Right cardiac atrium (tissue), 5 donors: ENCODE results near the gene POLDIP2. TPM values are rescaled to one million over a fixed set of nuclear protein-coding genes. Genes with fewer than 3 reads are reported as not detected.

Experiments used
- ATAC-seq, 2 donors: fragments of 200-7000 bp; cut with Tn5 transposase; one replicate each; pipeline versions ENCODE4 v1.8.0 to v1.9.1; 2020; ENCODE audit warnings: moderate library complexity in 2 of 2, mild to moderate bottlenecking in 1 of 2
- DNase-seq, 3 donors: peaks; one replicate each; pipeline ENCODE4 v3.0.0-alpha.2; 2020
- H3K27ac ChIP-seq: one replicate; pipeline ENCODE4 v1.5.1; 2013; ENCODE audit warnings: mild to moderate bottlenecking, low read length, control low read depth, moderate library complexity
- H3K27me3 ChIP-seq: one replicate; pipeline ENCODE4 v1.6.1; 2013; ENCODE audit not compliant: control insufficient read depth, insufficient read depth
- H3K4me1 ChIP-seq: one replicate; pipeline ENCODE4 v1.6.1; 2013; ENCODE audit warnings: low read length; ENCODE audit not compliant: control insufficient read depth, insufficient read depth
- H3K4me3 ChIP-seq: one replicate; pipeline ENCODE4 v1.5.1; 2013; ENCODE audit warnings: low read length, control low read depth
- H3K9me3 ChIP-seq: one replicate; pipeline ENCODE4 v1.6.1; 2013; ENCODE audit warnings: low read length; ENCODE audit not compliant: control insufficient read depth
- WGBS: extraction: QIAGEN DNeasy Blood & Tissue Kit; methylation state at CpG from one replicate; pipeline ENCODE4 v1.1.7; 2013; 5-methylcytosine and 5-hydroxymethylcytosine counted together
- intact Hi-C, 4 donors: fragments of 100-400 bp; cut with DNase I; formaldehyde crosslinking; loops; one replicate each; pipeline versions ENCODE4 v1.11.0 to v1.14.0; 2022 to 2023
- polyA plus RNA-seq: library from polyadenylated mRNA; stranded (reverse); fragments of 200-250 nt; gene quantifications from one replicate; pipeline ENCODE4 v1.2.3, GENCODE V29; 2013
- total RNA-seq, 4 donors: library from RNA; stranded (reverse); fragmentation: NEBNext Ultra II Directional; extraction: Animal tissue kit (Norgen Biotek cat#: 25700); gene quantifications; one replicate each; pipeline ENCODE4 v1.2.1, GENCODE V29; 2021
- donor health status: healthy with polysubstance abuse.
- donor health status: DM: no; HTN: yes; CAD: no.
- donor health status: DM: no; HTN: no; CAD: no.
- donor health status: DM: no; HTN: yes; CAD: no; lungs with severe emphysema.
- donor health status: DM: yes; HTN: yes; CAD: no.

Gene POLDIP2
- total and polyA plus RNA-seq, 5 donors = 95.6 to 99.8 (median 98.3) TPM

DNA sequence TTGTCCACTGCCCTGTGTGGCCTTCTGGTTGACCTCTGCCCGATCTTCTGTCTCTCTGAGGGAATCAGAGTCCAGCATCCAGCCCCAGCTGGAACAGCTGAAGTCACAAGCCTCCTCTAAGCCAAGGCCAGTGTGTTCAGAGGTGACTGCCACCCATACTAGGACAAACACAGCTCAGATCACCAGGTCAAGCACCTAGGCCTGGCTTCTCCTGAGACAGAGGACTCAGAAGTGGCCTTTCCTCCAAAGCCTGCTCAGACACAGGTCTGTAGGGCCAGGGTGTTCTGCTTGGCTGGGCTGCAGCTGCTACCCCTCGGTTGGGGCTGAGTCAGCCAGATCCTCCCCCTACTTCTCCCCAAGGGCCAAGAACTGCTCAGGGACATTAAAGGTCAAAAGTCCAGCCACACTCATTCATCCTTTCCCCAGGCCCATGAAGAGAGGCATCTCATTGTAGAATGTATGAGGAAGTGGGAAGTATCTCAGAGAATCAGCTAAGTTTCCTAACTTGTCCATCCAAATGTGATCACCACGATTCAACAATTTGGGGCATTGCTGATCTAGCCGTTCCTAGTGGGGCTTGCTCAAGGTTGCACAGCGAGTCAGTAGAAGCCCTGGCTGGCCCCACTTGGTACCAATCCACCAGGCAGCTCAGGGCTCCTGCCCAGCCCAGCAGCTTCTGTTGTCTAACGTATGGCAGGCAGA lies 41.1 kb upstream of the POLDIP2 start:
- Histone ChIP-seq H3K4me3 (no peak overlapping the region), H3K4me1 (no peaks in the 10 kb centered on the region), H3K9me3 (no peaks in the 10 kb centered on the region), H3K27me3 (no peaks in the 10 kb centered on the region), H3K27ac (no peak overlapping the region)
- intact Hi-C loops = no loop called here
- ATAC-seq = peak in 1 of 2 donors; percentile 14
- DNase-seq = no peak
- WGBS = 66% methylated on average over 6 of the region's 6 CpGs

DNA sequence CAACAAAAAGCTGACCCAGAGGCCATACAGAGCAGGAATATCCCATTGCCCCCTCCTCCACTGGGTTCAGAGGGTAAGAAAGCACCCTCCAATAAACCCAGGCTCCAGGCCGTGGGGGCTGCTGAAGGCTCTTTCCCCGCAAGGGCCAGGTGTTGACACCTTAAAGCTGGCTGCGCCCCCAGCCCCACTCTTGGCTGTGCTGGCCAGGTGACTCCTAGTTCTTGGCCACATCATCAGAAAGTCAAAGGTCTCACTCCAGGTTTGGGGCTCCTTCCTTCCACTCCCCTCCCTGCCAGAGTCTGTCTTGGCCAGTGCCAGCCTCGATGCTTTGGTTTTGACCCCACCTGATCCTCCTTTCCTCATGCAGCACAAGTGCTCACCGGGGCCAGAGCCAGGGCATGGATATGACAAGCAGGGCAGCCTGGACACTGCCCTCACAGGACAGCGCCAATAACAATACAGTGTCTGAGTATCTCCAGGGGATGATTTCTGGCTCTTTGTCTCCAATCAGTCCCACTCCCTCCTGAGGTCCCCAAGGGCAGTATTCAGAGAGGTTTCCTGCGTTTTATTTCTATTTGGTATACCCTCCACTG lies 40.5 kb upstream of the POLDIP2 start:
- Histone ChIP-seq H3K4me3 (no peak overlapping the region), H3K27me3 (no peaks in the 10 kb centered on the region), H3K27ac (no peak overlapping the region), H3K9me3 (no peaks in the 10 kb centered on the region), H3K4me1 (no peaks in the 10 kb centered on the region)
- intact Hi-C loops = no loop called here
- DNase-seq (no peak), ATAC-seq (no peak)
- WGBS = 70% methylated on average over 7 of the region's 7 CpGs

GRCh38 chr17:28397275-28397674 lies 39.9 kb upstream of the POLDIP2 start:
- Histone ChIP-seq H3K9me3 (no peaks in the 10 kb centered on the region), H3K4me1 (no peaks in the 10 kb centered on the region), H3K4me3 (no peak overlapping the region), H3K27ac (no peak overlapping the region), H3K27me3 (no peaks in the 10 kb centered on the region)
- ATAC-seq (no peak), DNase-seq (no peak)
- 99% methylated on average over 3 of the region's 3 CpGs for WGBS
- intact Hi-C loops = no loop called here

DNA sequence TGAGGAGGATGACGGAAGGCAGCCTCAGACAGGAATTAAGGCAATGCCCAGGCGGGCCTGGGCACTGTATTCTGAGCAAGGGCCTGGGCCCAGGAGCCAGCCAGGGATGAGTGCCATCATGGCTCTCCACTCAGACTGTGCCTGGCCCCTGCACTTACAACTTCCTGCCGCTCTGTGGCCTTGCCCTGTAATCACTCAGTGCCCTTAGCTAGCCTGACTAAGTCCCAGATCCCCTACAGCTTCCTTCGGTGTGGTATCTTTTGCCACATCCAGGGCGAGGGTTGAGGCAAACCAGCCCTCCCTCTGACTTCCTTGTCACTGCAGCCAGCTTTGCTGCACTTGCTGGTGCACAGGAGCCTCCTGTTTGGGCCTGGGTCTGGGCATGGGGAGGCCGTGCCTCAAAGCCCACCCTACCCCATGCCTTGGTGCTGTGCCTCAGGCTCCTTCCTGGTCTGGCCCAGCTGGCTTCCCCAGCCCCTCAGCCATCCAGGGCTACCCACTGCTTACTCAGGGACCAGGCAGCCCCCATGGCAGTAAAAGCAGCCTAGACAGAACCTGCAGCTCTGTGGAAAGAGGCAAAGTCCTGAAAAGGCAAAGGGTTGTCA lies 39.4 kb upstream of the POLDIP2 start:
- 75% methylated on average over 6 of the region's 6 CpGs for WGBS
- Histone ChIP-seq H3K4me3 (no peak overlapping the region), H3K4me1 (no peaks in the 10 kb centered on the region), H3K27ac (no peak overlapping the region), H3K27me3 (no peaks in the 10 kb centered on the region), H3K9me3 (no peaks in the 10 kb centered on the region)
- DNase-seq (no peak), ATAC-seq (peak in 1 of 2 donors; percentile 7)
- intact Hi-C loops = no loop called here

DNA sequence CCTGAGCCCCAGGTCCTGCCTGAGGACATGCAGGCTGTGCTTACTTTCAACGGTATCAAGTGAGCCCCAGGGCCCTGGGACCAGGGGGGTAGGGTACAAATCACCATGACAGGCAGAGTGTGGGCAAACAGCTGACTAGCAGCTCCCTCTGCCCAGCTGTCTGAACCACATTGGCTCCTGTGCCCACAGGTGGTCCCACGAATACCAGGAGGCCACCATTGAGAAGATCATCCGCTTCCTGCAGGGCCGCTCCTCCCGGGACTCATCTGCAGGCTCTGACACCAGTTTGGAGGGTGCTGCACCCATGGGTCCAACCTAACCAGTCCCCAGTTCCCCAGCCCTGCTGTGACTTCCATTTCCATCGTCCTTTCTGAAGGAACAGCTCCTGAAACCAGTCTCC lies 38.6 kb upstream of the POLDIP2 start:
- Histone ChIP-seq H3K4me1 (no peaks in the 10 kb centered on the region), H3K27ac (no peak overlapping the region), H3K27me3 (no peaks in the 10 kb centered on the region), H3K4me3 (no peak overlapping the region), H3K9me3 (no peaks in the 10 kb centered on the region)
- peak; percentile 5 to 8 for ATAC-seq
- intact Hi-C loops = no loop called here
- WGBS = 91% methylated on average over 6 of the region's 6 CpGs
- no peak for DNase-seq

DNA sequence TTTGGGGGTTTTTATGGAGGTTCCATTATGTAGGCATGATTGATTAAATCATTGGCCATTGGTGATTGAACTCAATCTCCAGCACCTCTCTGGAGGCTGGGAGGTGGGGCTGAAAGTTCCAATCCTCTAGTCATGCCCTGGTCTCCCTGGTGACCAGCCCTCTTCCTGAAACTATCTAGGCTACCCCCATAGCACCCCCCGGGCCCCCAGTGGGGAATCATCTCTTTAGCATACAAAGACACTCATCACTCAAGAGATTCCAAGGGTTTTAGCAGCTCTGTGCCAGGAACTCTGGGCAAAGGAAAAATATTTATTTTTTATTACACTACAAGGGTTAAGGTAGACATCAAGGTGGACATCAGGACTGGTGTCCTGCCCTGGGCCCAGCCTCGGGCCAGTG lies 38.1 kb upstream of the POLDIP2 start:
- no peak overlapping the region for H3K27ac ChIP-seq
- intact Hi-C loops = no loop called here
- WGBS = 62% methylated on average over 2 of the region's 2 CpGs
- H3K9me3 ChIP-seq = no peaks in the 10 kb centered on the region
- DNase-seq (no peak), ATAC-seq (no peak)
- H3K4me1 ChIP-seq = no peaks in the 10 kb centered on the region
- no peaks in the 10 kb centered on the region for H3K27me3 ChIP-seq
- H3K4me3 ChIP-seq = no peak overlapping the region

- H3K9me3 ChIP-seq = no peaks in the 10 kb centered on the region
- no peaks in the 10 kb centered on the region for H3K27me3 ChIP-seq
- no peak for DNase-seq
- H3K27ac ChIP-seq = no peak overlapping the region
- intact Hi-C loops = no loop called here
- H3K4me1 ChIP-seq = no peaks in the 10 kb centered on the region
- no peak overlapping the region for H3K4me3 ChIP-seq
- ATAC-seq = no peak
- WGBS = 85% methylated on average over 7 of the region's 7 CpGs
These were observed 37.2 kb upstream of the POLDIP2 start for GRCh38 chr17:28394337-28395116.

DNA sequence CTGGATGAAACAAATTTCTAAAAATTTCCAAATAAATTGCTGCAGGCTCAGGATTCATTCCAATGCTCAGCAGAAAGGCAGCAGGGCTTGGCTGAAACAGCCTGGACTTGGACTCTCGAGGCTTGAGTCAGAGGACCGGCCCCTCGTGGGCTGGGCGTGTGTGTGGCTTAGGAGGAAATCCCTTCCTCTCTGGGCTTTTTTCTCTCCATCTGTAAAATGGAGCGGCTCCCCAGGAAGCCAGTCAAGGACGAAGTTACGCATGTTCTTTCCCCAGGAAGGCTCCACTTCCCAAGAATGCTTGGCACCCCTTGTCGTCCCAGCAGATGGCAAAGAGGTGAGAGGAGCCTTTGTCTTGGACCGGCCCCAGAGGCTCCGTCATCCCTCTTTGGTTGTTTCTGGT lies 35.2 kb upstream of the POLDIP2 start:
- no peaks in the 10 kb centered on the region for H3K27me3 ChIP-seq
- intact Hi-C loops = no loop called here
- H3K4me3 ChIP-seq = no peak overlapping the region
- ATAC-seq = no peak
- no peaks in the 10 kb centered on the region for H3K4me1 ChIP-seq
- WGBS = 65% methylated on average over 10 of the region's 10 CpGs
- DNase-seq = no peak
- H3K27ac ChIP-seq = no peak overlapping the region
- no peaks in the 10 kb centered on the region for H3K9me3 ChIP-seq

DNA sequence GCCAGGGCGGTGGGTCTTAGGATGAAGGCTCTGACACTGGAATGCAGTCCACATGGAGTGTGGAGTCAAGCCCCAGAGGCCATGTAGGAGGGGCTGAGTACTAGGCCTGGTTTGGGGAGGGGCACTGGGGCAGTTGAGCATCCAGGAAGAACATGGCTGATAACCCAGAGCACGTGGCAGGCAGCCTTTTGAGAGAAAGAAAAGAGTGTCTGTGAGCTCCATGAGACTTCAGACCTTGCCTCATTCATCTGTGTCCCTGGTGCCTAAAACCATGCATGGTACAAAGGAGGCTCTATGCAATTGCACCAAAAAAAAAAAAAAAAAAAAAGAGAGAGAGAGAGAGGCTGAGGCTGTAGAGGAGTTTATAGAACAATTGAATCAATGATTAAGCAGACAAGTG lies 34.1 kb upstream of the POLDIP2 start:
- no peaks in the 10 kb centered on the region for H3K27me3 ChIP-seq
- ATAC-seq (no peak), DNase-seq (no peak)
- intact Hi-C loops = no loop called here
- no peak overlapping the region for H3K27ac ChIP-seq
- 64% methylated on average over 2 of the region's 2 CpGs for WGBS
- no peak overlapping the region for H3K4me3 ChIP-seq
- H3K9me3 ChIP-seq = no peaks in the 10 kb centered on the region
- no peaks in the 10 kb centered on the region for H3K4me1 ChIP-seq

- Histone ChIP-seq H3K27me3 (no peaks in the 10 kb centered on the region), H3K9me3 (no peaks in the 10 kb centered on the region), H3K27ac (no peak overlapping the region), H3K4me1 (no peaks in the 10 kb centered on the region), H3K4me3 (no peak overlapping the region)
- no peak for DNase-seq
- 93% methylated on average over 1 of the region's 1 CpG for WGBS
- intact Hi-C loops = no loop called here
- ATAC-seq = no peak
These were observed 33.7 kb upstream of the POLDIP2 start for GRCh38 chr17:28390984-28391383.

GRCh38 chr17:28390563-28390962 lies 33.2 kb upstream of the POLDIP2 start:
- Histone ChIP-seq H3K4me1 (no peaks in the 10 kb centered on the region), H3K4me3 (no peak overlapping the region), H3K27me3 (no peaks in the 10 kb centered on the region), H3K9me3 (no peaks in the 10 kb centered on the region), H3K27ac (no peak overlapping the region)
- no peak for DNase-seq
- WGBS = 90% methylated on average over 2 of the region's 2 CpGs
- no peak for ATAC-seq
- intact Hi-C loops = no loop called here
